Uterus (tissue), 2 donors: Measurements from ENCODE around the gene H2AZ2.

Experiments used
- CTCF ChIP-seq, 4 experiments: fragments of 200-600 bp in 2 of 4; fragments of 450-650 bp in 2 of 4; sonication (generic) in 2 of 4; IDR thresholded peaks; one replicate each; pipeline ENCODE4 v1.5.1; 2016 to 2019; ENCODE audit warnings: antibody characterized with exemption in 4 of 4, mild to moderate bottlenecking in 2 of 4, moderate library complexity in 1 of 4
- POLR2A ChIP-seq, 2 donors: fragments of 450-650 bp; IDR thresholded peaks; one replicate each; pipeline ENCODE4 v1.6.1; 2016; ENCODE audit warnings: antibody characterized with exemption in 2 of 2, mild to moderate bottlenecking in 1 of 2, moderate library complexity in 1 of 2

GRCh38 chr7:44811093-44811492 lies 36.8 kb downstream of the H2AZ2 start:
- TF ChIP-seq POLR2A (IDR thresholded peaks at IDR 0.05) (no peak), CTCF (IDR thresholded peaks at IDR 0.05) (no peak)
